NCI-H2107 treated with DMSO at 0.1 percent for 48 hours (cell line): ENCODE data around the gene CDH11.

Experiments used
- DNase-seq: peaks from one replicate; lab custom pipeline; 2025; ENCODE audit not compliant: unreplicated experiment; lab: John Stamatoyannopoulos, UW

Gene CDH11

DNA sequence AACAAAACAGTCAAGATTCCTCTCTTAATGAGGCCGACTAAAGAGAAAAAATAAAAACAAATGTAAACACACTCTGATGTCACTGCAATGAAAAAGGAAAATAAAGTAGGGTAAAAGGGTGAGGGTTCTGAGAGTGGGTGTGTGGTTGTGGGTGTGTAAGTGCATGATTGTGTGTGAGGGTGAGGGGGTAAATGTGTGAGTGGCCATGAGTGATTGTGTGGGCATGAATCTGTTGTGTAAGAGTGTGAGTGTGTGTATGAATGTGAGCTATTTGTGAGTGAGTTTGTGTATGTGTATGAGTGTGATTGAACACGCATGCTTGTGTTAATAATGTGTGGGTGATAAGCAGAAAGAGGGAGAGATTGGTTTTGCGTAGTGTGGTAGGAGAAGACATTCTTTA, 132.8 kb downstream of the CDH11 start:
- DNase-seq: no peak

DNA sequence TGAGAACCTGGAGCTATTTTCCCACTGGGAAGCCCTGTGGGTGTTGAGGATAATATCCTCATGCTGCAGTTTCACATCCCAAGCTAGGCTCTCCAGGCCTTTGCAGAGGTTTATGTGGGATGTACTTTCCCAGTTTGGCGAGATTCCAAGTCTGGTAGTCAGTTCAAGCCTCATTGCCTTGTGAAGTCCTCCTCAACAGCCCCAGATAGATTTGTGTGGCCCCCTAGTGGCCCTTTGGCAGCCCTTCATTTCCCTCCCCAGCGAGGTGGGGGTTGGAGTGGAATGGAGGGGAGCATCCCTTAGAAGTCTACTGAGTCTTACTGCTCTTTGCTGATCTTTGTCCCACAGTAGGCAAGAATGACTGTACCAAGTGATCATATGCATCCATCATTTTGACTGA, 137.9 kb downstream of the CDH11 start:
- no peak for DNase-seq

DNA sequence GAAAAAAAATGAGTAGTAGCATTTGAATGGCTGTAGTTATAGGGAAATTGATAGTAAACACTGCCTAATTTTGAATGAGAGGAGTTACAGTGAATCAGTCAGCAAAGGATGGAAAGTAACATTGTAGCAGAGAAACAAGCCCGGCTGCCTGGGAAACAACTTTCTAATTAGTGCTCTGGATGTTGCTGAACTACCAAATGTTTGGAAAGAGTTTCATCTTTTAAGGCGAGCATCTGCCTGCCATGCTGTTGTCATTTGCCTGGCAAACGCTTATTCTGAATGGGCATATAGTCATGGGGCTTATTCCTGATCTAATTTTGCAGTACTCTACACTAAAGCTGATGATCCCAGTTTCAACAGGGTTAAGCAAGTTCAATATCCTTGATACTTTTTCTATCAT, 138.6 kb downstream of the CDH11 start:
- DNase-seq: no peak

DNA sequence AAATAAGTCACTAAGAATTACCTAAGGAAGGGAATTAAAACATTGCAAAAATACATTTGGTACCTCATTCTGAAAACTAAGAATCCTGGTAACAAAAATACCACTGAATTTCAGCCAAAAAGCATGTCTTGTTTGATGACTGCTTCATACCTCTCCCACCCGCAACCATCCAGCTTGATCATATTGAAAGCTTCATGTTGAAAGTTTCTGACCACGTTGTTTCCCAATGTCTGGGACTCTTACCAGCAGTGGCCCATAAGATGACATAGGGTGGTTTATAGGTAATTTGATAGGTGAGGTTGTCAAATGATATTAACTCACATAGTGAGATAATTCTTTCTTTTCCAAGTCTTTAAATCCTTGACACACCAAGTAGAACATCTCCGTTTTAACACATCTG, 139.3 kb downstream of the CDH11 start:
- DNase-seq: no peak

DNA sequence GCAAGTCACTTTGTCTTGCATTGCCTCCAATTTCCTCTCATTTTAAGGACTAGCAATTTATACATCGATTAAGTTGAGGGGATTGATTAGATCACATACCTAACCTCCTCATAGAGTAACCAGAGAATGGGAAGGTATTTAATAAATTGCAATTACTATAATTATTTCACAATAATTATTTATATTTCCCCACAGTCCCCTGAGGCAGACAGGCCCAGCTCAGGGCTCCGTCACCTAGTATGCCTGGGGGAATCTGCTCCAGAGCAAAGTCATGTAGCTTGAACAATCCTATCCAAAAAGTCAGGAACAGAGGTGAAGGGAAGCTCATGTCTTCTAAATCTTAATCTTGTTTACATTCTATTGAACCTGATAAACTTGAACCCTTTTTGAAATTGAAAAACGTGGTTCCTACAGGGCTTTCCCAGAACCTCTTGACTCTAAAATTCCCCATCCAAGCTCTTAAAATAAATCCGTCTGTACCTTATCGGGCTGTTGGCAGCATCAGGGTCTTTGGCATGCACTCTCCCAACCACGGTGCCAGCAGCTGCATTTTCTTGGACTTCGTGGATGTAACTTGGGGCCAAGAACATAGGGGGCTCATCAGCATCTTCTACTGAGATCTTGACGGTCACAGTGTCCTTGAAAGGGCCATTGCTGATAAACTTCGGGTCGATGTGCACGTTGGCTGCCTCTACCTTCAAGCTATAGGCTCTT, 140.1 kb downstream of the CDH11 start:
- no peak for DNase-seq

DNA sequence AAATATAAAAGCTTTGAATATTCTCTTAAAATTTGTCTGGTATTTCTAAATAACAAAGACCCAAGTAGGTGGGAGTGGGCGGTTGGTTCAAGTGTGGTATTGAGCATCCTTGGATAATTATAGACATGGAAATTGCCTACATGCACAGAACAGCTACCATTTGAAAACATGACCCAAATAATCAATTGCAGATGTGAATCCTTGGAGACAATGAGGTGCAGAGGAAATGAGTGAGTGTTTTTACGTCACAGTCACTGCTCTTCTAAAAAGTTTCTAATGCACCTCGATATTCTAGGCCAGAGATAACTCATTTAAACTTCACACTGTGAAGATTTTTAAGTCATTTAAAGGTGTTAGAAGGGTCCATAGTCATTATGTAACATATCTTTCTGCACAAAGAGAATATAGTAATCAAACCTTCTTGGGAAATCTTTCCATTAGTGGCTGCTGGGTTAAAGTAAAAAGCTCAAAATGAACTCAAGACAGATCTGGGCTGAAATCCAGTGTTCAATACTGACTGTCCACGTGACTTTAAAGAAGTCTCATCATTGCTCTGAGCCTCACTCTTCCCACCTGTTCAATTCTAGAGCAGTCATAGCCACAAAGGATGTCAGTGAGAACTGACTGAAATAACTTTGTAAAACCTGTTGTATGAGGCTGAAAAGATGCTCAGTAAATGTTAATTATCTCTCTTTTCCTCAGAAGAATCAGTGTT, 144.5 kb downstream of the CDH11 start:
- DNase-seq: no peak

DNA sequence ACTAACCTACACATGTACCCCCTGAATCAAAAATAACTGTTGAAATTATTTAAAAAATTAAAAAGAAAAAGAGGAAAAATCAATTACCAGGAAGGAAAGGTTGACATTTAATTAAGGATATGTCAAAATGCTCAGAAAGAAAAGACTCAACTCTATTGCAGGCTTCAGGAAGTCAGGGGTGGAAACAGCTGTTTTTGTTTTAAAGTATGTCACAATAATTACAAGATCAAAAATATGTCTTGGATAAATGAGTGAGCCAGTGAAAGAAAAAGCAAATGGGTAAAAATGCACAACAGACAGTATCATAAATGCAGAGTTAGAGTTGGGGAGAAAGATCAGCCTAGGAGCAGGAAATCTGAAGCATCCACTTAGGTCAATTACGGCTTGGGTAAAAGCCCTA, 146.0 kb downstream of the CDH11 start:
- no peak for DNase-seq

DNA sequence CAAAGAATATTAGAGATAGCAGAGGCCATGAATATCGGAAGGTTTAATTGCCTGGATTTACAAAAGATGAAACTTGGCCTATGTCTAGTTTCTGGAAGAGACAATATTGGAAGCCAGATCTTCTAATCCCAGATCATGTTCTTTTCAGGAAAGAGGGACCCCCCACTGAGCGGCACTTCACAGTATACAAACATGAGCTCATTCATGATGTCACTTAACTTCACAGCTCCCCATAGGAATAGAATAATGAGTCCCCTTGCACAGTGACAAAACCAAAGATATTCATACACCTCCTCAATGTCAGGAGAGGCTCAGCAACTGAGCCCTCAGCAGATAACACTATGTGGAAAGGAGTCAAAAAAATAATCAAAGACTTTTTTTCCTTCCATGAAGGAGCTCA, 147.5 kb downstream of the CDH11 start:
- no peak for DNase-seq

DNA sequence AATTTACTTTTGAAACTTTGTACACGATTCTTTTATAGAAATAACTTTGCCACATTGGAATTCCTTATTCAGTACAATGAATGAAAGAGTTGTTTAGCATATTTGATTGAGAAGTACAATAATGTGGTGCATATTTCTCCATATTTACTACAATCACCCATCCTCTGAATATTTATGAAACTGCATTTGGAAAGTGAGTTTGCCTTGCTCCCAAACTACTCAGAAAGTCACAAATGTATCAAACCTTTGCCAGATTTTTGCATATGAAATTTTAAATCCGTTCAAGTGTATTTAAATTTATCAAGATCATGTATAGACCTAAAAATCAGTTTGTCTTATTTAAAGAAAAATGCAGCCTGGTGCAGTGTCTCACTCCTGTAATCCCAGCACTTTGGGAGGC, 148.7 kb downstream of the CDH11 start:
- no peak for DNase-seq

DNA sequence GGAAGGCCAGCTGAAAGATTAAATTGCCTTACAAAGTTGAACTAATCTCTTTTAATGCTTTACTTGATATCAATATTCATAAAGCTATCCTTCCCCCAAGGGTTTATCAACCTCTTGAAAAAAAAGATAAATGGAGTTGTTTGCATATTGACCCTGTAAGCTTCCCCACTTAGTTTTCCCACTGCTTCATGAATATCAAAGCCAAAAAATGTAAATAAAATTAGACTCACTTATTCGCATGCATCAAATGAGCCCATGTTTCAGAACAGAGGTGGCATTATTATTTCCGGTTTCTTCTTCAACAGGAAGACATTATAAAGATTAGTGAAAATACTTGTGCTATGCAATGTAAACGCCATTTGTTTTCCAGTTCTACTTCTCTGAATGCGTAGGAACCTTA, 150.7 kb downstream of the CDH11 start:
- DNase-seq: no peak

DNA sequence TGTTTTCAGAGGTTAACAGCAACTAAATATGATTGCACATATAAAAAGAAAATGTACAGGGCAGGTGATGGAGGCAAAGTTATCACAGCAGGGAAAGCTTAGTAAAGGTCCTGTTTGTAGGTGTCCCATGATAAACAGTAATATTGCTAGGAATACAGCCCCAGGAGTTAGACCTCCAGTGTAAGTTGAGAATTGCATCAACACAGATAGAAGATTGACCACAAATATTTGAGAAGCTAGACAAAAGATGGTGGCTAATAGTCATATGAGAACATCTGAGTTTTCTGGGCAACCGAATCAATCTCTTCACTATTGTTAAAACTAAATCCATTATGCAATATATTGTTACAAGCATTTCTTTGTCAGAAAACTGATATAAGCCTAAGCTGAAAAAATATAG, 152.6 kb downstream of the CDH11 start:
- DNase-seq: no peak

DNA sequence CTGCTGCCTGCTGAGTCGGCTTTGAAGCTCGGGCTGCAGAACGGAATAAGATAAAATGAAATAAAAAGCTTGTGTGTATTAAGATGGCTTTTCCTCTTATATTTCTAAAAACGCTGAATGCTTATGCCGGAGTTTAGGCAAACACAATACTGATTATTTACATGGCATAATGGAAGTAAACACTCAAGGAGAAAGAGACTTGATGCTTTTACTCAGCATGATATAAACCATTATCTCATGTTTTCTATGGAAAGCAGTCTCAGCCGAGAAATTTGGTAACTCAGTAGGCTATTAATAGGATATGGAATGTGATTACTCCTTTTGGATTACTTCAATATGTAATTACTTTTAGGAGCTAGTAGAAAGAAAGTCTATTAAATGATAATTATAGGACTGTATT, 153.3 kb downstream of the CDH11 start:
- DNase-seq: no peak

DNA sequence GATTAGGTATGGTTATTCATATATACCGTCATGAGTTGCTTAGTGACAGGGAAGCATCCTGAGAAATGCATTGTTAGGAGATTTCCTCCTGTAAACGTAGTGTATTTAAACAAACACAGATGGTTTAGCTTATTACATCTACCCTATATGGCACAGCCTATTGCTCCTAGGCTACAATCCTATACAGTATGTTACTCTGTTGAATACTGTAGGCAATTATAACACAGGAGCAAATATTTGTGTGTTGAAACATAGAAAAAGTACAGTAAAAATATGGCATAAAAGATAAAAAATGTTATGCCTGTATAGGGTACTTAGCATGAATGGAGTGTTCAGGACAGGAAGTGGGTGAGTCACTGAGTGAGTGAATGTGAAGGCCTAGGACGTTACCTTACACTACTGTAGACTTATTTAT, 157.7 kb downstream of the CDH11 start:
- no peak for DNase-seq

DNA sequence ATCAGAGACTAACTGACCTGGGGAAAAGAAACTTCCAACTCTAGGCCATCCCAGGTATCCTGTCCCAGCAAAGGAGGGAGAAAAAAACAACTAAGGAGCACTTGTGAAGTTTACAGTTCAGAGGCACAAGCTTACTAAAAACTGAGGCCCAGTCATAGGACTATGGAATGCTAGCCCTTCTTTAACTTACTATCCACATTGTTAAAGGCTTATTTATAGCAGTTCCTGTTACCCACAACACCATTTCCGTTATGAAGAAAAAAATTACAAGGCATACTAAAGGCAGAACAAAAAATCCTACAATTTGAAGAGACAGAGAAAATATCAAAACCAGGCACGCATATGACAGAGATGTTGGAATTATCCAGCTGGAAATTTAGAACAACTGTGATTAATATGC, 159.1 kb downstream of the CDH11 start:
- no peak for DNase-seq

DNA sequence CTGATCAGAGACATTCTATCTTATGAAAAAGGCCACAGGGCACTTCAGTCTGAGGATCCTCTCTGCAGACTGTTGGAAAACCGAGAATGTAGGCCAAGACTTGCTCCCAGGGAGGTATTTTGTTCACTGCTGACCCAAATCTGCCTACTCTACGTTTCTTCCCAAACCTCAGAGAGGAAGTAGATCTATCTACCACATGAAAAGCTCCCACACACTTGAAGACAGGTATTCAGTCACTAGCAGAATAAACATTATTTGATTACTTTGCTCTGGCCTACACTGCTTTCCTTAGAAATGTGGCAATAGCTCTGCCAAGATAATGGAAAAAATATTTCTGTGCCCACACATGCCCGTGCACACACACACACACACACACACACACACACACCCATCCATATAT, 164.6 kb downstream of the CDH11 start:
- no peak for DNase-seq

DNA sequence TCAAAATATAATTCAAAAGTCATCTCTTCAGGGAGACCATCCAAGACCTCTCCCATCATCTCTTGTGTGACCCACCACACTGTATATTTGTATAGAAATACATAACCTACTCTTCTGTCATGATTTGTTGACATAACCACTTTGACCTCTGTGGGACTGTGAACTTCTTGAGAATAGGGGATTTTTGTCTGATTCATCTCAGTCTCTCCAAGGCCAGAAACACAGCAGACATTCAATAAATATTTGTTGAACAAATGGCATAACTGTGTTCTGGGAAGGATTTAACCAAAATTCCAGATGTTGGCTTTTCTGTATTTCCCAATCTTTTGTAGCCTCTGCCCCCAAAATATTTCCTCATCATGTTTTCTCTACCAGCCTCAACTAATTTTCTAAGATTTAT, 169.7 kb downstream of the CDH11 start:
- no peak for DNase-seq

DNA sequence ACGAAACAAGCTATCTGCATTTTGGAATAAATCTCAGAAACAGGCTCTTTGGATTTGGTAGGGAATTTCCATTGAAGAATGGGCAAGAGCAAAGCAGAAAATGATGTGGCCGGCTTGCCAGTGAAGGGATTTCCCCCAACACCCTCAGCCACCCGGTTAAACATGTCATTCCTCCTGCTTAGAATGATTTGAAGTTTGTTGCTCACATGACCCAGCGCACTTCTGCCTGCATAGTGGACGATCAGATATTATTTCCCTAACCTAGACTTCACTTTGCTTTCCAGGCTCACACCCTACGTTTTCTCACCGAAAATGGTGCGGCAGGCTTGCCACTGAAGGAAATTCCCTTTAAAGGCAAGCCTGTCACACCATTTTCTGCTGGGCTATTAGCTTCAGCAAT, 170.7 kb downstream of the CDH11 start:
- no peak for DNase-seq

DNA sequence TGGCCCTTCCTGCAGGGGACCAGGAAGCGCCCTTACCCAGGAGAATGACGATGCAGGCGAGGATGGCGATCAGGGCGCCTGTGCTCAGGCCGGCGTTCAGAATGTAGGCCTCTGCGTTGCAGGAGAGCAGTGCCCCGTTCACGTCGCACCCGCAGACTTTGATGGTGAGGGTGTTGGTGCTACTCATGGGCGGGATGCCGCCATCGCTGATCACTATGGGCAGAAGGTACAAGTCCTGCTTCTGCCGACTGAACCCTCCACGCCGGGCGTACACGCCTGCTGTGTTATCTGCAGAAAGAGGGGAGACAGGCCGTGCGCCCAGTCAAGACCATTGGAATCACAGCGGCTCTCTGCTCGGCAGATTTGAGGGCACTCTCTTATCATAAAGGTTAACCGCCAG, 171.1 kb downstream of the CDH11 start:
- DNase-seq: no peak

DNA sequence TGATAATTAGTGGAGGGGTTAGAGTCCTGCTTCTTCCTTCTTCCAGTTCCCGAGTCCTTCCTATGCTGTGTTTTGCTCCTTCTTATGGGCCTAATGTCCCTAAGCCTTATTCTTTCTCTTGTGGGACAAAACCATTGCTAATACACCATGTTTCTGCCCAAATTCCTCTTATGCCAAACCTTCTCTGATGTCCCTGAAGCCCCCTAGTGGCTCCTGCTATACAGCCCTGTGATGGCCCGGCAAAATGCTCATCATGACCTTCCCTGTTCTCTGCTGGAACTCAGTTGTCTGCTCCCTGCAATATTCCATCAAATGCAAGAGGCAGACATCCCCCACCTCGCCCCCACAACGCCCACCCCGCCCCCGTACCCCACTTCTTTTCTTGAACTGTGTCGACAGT, 171.6 kb downstream of the CDH11 start:
- no peak for DNase-seq

DNA sequence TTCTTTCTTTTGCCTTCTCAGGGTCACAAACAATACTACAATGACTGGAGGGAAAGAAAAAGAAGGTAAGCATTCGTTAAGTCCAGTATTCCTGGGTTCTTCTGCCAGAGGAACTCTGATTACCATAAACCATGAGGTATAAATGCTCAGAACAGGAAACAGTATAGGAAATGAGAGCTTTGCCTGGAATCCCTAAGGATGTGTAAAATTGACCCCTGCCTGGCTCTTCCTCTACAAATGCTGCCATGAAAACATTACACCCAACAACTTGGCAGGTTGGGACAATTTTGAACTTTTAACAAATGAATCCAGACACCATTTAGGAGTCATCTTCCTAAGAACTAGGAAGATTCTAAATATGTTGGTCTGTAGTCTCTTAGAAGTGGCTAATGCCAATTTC, 173.8 kb downstream of the CDH11 start:
- DNase-seq: no peak

DNA sequence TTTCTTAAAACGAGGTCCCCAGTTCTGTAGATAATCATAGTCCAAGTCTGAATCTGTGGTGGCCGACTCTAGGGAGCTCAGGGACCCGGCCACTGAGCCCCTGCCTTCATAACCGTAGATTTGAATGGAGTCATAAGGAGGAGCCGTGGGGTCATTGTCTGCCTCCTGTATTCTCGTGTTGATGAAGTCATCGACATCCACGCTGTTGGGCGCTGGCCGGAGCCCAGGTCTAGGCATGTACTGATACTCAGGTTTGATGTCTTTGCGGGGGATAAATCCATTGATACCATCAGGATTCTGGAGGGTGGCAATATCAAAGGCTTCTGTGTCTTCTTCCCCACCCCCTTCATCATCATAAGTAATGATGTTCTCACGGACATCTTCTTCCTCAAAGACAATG, 174.2 kb downstream of the CDH11 start:
- no peak for DNase-seq

DNA sequence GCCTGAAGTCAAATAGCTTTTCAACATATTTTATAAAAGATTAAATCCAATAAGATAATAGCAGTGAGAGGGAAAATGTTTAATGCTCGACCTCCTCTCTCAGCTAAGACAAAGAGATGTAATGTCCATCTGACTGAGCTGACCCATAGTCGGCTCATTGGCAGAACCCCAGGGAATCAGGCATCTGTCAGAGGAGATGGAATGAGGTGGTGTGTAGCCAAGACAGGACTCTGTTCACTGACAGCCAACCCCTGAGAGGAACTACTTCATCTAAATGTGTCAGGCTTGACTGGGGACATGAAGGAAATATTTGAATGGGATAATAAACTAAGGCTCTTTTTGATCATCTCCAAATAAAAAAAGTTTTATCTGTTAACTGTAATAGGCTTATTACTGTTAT, 188.0 kb downstream of the CDH11 start:
- DNase-seq: no peak

DNA sequence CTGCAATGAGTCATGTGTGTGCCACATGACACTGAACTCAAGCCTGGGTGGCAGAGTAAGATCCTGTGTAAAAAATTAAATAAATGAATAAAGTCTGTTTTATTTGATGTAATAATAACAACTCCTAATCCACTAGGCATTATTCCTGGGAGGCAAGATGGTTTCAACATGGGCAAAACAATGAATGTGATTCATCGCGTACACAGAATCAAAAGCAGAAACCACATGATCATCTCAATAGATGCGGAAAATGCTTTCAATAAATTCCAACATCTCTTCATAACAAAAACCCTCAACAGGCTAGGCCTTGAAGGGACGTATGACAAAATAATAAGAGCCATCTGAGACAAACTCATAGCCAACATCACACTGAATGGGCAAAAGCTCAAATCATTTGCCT, 195.4 kb downstream of the CDH11 start:
- DNase-seq: no peak
